Tibial nerve (tissue), 3 donors: ENCODE results near the gene MAP4K4.

Experiments
- POLR2A ChIP-seq, 2 donors: fragments of 450-650 bp; IDR thresholded peaks; one replicate each; pipeline ENCODE4 v1.6.1; 2017; ENCODE audit warnings: antibody characterized with exemption in 2 of 2, mild to moderate bottlenecking in 2 of 2, moderate library complexity in 2 of 2
- TF ChIP-seq, protein P1 (sequence below), 5 experiments: fragments of 200-600 bp in 3 of 5; fragments of 450-650 bp in 2 of 5; sonication (generic) in 3 of 5; IDR thresholded peaks; one replicate each; pipeline ENCODE4 v1.5.1; 2016 to 2019; ENCODE audit warnings: antibody characterized with exemption in 5 of 5, mild to moderate bottlenecking in 3 of 5, moderate library complexity in 2 of 5

DNA sequence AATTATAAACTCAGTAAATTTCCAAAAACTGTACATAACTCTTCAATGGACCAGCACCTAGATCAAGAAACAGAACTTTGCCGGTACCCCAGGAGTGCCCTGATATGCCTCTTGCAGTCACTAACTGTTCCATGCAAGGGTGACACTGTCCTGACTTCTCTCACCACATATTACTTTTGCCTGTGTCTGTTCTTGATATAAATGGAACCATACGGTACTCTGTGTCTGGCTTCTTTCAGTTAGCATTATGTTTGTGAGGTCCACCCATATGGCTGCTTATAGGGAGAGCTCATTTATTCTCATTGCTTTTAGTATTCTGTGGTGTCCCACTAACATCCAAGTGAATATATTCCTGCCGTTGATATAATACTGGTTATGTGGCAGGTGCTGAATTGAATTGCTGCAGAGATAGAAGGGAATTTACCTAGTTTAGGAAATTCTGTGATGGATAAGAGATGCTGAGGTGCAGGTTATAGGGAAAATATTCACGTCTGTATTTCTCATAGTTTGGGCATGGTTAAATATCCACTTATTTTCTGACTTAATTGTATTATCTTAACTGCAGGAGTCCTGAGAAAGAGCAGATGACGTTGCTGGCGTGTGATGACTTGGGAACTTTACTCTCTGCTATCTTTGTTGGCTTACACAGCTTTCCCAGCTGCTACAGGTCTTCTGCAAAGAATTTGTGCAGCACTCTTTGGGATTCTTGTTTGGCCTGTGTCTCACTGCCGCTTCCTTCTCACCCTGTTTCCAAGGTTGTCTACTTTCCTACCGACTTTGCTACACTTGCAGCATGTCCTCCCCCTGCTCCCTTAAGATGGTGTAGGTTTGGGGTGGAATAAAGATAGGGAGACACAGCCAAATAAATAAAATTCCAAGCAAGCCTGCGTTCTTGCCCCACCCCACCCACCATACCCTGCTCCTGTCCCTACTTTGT is 107.9 kb downstream of the MAP4K4 start:
- TF ChIP-seq, protein P1, sequence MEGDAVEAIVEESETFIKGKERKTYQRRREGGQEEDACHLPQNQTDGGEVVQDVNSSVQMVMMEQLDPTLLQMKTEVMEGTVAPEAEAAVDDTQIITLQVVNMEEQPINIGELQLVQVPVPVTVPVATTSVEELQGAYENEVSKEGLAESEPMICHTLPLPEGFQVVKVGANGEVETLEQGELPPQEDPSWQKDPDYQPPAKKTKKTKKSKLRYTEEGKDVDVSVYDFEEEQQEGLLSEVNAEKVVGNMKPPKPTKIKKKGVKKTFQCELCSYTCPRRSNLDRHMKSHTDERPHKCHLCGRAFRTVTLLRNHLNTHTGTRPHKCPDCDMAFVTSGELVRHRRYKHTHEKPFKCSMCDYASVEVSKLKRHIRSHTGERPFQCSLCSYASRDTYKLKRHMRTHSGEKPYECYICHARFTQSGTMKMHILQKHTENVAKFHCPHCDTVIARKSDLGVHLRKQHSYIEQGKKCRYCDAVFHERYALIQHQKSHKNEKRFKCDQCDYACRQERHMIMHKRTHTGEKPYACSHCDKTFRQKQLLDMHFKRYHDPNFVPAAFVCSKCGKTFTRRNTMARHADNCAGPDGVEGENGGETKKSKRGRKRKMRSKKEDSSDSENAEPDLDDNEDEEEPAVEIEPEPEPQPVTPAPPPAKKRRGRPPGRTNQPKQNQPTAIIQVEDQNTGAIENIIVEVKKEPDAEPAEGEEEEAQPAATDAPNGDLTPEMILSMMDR (IDR thresholded peaks at IDR 0.05) = no peak
- TF ChIP-seq POLR2A (IDR thresholded peaks at IDR 0.05) = no peak
